IMR-90 (cell line): ENCODE measurements around the gene SEMA6A.

ENCODE experiments used
- CEBPB ChIP-seq: IDR thresholded peaks from 2 replicates; pipeline ENCODE4 v1.6.1; 2012; ENCODE audit warnings: low read depth, low read length, improper control_type of control experiment
- CHD1 ChIP-seq: IDR thresholded peaks from 2 replicates; pipeline ENCODE4 v1.6.1; 2012; ENCODE audit warnings: low read depth, low read length, improper control_type of control experiment
- FOS ChIP-seq: fragments of 150-350 bp; IDR thresholded peaks from 2 replicates; pipeline ENCODE4 v1.6.1; 2016; ENCODE audit warnings: low read depth, low read length
- MAZ ChIP-seq: IDR thresholded peaks from 2 replicates; pipeline ENCODE4 v1.6.1; 2012; ENCODE audit warnings: low read depth, mild to moderate bottlenecking, low read length, improper control_type of control experiment, moderate library complexity, borderline replicate concordance
- MXI1 ChIP-seq: IDR thresholded peaks from 2 replicates; pipeline ENCODE4 v1.6.1; 2012; ENCODE audit warnings: low read depth, mild to moderate bottlenecking, low read length, moderate library complexity, borderline replicate concordance
- POLR2A ChIP-seq: IDR thresholded peaks from 2 replicates; pipeline ENCODE4 v1.6.1; 2012; ENCODE audit warnings: mild to moderate bottlenecking, low read depth, low read length
- RAD21 ChIP-seq: IDR thresholded peaks from 2 replicates; pipeline ENCODE4 v1.6.1; 2012; ENCODE audit warnings: low read length, improper control_type of control experiment
- SMC3 ChIP-seq: fragments of 150-350 bp; IDR thresholded peaks from 2 replicates; pipeline ENCODE4 v1.6.1; 2016; ENCODE audit warnings: low read depth, mild to moderate bottlenecking, antibody characterized with exemption, low read length, moderate library complexity
- TF ChIP-seq, protein P1 (sequence below): fragments of 150-350 bp; IDR thresholded peaks from 2 replicates; pipeline ENCODE4 v1.6.1; 2016; ENCODE audit warnings: low read depth, mild to moderate bottlenecking, low read length, moderate library complexity, borderline replicate concordance
- TF ChIP-seq, protein P2 (sequence below): conservative IDR thresholded peaks from 2 replicates; pipeline ENCODE4 v1.5.1; 2012; ENCODE audit warnings: mild to moderate bottlenecking, low read depth, low read length, improper control_type of control experiment

DNA sequence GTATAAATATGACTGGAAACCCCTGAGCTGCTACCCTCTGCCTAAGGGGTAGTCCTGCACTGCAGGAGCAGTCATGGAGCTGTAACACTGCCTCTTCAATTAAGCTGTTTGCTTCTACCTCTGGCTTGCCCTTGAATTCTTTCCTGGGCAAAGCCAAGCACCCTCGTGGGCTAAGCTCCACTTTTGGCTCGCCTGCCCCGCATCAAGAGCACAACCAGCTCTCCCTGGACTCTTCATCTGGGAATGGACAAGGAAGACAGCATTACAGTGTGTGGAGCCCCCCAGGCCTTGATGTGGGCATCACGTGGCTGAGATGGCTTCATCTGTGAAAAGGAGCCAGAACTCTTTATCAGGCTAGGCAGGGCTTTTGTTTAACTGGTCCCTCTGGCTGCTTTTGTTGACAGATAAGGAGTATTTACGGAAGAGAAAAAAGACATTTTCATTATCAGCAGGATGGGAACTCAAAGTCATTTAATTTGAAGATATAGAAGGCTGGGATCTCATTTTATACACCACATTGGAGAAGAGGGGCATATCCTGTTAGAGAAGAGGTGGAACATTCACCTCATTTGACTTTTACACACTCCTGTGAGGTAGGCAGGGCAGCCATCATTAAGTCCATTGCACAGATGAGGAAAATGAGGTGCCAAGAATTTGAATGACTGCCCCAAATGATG, 137.8 kb downstream of the SEMA6A start:
- TF ChIP-seq CEBPB (no peak), POLR2A (no peak), CHD1 (no peak), MAZ (no peak), FOS (no peak), RAD21 (no peak), SMC3 (no peak), MXI1 (no peak)
- TF ChIP-seq, protein P1, sequence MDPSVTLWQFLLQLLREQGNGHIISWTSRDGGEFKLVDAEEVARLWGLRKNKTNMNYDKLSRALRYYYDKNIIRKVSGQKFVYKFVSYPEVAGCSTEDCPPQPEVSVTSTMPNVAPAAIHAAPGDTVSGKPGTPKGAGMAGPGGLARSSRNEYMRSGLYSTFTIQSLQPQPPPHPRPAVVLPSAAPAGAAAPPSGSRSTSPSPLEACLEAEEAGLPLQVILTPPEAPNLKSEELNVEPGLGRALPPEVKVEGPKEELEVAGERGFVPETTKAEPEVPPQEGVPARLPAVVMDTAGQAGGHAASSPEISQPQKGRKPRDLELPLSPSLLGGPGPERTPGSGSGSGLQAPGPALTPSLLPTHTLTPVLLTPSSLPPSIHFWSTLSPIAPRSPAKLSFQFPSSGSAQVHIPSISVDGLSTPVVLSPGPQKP: no peak
- TF ChIP-seq, protein P2, sequence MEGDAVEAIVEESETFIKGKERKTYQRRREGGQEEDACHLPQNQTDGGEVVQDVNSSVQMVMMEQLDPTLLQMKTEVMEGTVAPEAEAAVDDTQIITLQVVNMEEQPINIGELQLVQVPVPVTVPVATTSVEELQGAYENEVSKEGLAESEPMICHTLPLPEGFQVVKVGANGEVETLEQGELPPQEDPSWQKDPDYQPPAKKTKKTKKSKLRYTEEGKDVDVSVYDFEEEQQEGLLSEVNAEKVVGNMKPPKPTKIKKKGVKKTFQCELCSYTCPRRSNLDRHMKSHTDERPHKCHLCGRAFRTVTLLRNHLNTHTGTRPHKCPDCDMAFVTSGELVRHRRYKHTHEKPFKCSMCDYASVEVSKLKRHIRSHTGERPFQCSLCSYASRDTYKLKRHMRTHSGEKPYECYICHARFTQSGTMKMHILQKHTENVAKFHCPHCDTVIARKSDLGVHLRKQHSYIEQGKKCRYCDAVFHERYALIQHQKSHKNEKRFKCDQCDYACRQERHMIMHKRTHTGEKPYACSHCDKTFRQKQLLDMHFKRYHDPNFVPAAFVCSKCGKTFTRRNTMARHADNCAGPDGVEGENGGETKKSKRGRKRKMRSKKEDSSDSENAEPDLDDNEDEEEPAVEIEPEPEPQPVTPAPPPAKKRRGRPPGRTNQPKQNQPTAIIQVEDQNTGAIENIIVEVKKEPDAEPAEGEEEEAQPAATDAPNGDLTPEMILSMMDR: no peak
